ENCODE results near the gene KIF13A. TPM values are rescaled to one million over a fixed set of nuclear protein-coding genes. Genes with fewer than 3 reads are reported as not detected.
A peak's percentile ranks its signal among the peaks of the same experiment; 100 is the strongest.

KIF13A gene
- total RNA-seq, 1 experiment from 2014 or later: 49.3 TPM

GRCh38 chr6:17988422-17988944 is 1.0 kb upstream of the KIF13A start:
- CTCF ChIA-PET: no interaction called here
- ATAC-seq: no peak

GRCh38 chr6:17987697-17988421 is 424 bp upstream of the KIF13A start:
- CTCF ChIA-PET: interaction anchor here (0.5 kb wide), 1 partner anchor 276 kb away, joined by 4 read pairs; the partner anchor contains the start of gene DEK
- peak overlapping the region; percentile 85 for H3K27ac ChIP-seq (ENCODE audit: low read length)
- in situ Hi-C loops (cut with HindIII; ENCODE audit: low pct_unique_long_range_greater_than_20kb, low sequenced_read_pairs) (no loop called here), intact Hi-C loops (cut with micrococcal nuclease; ENCODE audit: unreplicated experiment) (loop anchor here (10.0 kb wide), 2 partner anchors 123 to 137 kb away; partner anchors contain the start of gene NHLRC1)
- DNase-seq (ENCODE audit: low read depth, low spot score) (no peak), ATAC-seq (peak; percentile 91)
- H3K4me1 ChIP-seq (ENCODE audit: control insufficient read depth, insufficient read depth, low read length): peaks cover 30% of the 10 kb centered on the region
- H3K27me3 ChIP-seq (ENCODE audit: control insufficient read depth, insufficient read depth, low read length): no peaks in the 10 kb centered on the region
- no peaks in the 10 kb centered on the region for H3K9me3 ChIP-seq (ENCODE audit: control insufficient read depth, insufficient read depth, low read depth, low read length)
- H3K36me3 ChIP-seq (ENCODE audit: control insufficient read depth, insufficient read depth, low read length): no peaks in the 10 kb centered on the region
- H3K4me3 ChIP-seq (ENCODE audit: low read depth in 2 of 2, low read length in 2 of 2): peak overlapping the region; percentile 65 to 68
- POLR2A ChIA-PET: interaction anchor here (0.6 to 0.7 kb wide), 4 partner anchors 13 to 95 kb away, joined by 3 to 7 read pairs (median 4); no protein-coding TSS in a partner anchor
- TF ChIP-seq, protein P1, sequence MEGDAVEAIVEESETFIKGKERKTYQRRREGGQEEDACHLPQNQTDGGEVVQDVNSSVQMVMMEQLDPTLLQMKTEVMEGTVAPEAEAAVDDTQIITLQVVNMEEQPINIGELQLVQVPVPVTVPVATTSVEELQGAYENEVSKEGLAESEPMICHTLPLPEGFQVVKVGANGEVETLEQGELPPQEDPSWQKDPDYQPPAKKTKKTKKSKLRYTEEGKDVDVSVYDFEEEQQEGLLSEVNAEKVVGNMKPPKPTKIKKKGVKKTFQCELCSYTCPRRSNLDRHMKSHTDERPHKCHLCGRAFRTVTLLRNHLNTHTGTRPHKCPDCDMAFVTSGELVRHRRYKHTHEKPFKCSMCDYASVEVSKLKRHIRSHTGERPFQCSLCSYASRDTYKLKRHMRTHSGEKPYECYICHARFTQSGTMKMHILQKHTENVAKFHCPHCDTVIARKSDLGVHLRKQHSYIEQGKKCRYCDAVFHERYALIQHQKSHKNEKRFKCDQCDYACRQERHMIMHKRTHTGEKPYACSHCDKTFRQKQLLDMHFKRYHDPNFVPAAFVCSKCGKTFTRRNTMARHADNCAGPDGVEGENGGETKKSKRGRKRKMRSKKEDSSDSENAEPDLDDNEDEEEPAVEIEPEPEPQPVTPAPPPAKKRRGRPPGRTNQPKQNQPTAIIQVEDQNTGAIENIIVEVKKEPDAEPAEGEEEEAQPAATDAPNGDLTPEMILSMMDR (IDR thresholded peaks at IDR 0.05): no peak; the same call in 1 of the 2 replicates
- TF ChIP-seq POLR2AphosphoS5 (IDR thresholded peaks at IDR 0.05; ENCODE audit: low read depth, low read length): no peak; the same call in 1 of the 2 replicates
- TF ChIP-seq SIN3A (IDR thresholded peaks at IDR 0.05; ENCODE audit: borderline replicate concordance, insufficient read depth, low read depth, low read length): peak; percentile 47; the same call in 1 of the 2 replicates
- no TSS peak for BruUV-seq (replicated peaks)

More at GRCh38 chr6:17988422-17988944, 1.0 kb upstream of the KIF13A start:
- in situ Hi-C loops (cut with HindIII; ENCODE audit: low pct_unique_long_range_greater_than_20kb, low sequenced_read_pairs): no loop called here
- intact Hi-C loops (cut with micrococcal nuclease; ENCODE audit: unreplicated experiment): loop anchor here (10.0 kb wide), 2 partner anchors 124 to 136 kb away; partner anchors contain the start of gene NHLRC1
- H3K36me3 ChIP-seq (ENCODE audit: control insufficient read depth, insufficient read depth, low read length): no peaks in the 10 kb centered on the region
- no peak for DNase-seq (ENCODE audit: low read depth, low spot score)
- BruUV-seq (replicated peaks): no TSS peak
- H3K27ac ChIP-seq (ENCODE audit: low read length): peak overlapping the region; percentile 85
- no peak for TF ChIP-seq SIN3A (IDR thresholded peaks at IDR 0.05; ENCODE audit: borderline replicate concordance, insufficient read depth, low read depth, low read length)
- TF ChIP-seq TCF7L2 (IDR thresholded peaks at IDR 0.05; ENCODE audit: low read depth, low read length): no peak
- TF ChIP-seq POLR2AphosphoS5 (IDR thresholded peaks at IDR 0.05; ENCODE audit: low read depth, low read length): no peak
- TF ChIP-seq, protein P1 (IDR thresholded peaks at IDR 0.05): no peak
- TF ChIP-seq, protein P2, sequence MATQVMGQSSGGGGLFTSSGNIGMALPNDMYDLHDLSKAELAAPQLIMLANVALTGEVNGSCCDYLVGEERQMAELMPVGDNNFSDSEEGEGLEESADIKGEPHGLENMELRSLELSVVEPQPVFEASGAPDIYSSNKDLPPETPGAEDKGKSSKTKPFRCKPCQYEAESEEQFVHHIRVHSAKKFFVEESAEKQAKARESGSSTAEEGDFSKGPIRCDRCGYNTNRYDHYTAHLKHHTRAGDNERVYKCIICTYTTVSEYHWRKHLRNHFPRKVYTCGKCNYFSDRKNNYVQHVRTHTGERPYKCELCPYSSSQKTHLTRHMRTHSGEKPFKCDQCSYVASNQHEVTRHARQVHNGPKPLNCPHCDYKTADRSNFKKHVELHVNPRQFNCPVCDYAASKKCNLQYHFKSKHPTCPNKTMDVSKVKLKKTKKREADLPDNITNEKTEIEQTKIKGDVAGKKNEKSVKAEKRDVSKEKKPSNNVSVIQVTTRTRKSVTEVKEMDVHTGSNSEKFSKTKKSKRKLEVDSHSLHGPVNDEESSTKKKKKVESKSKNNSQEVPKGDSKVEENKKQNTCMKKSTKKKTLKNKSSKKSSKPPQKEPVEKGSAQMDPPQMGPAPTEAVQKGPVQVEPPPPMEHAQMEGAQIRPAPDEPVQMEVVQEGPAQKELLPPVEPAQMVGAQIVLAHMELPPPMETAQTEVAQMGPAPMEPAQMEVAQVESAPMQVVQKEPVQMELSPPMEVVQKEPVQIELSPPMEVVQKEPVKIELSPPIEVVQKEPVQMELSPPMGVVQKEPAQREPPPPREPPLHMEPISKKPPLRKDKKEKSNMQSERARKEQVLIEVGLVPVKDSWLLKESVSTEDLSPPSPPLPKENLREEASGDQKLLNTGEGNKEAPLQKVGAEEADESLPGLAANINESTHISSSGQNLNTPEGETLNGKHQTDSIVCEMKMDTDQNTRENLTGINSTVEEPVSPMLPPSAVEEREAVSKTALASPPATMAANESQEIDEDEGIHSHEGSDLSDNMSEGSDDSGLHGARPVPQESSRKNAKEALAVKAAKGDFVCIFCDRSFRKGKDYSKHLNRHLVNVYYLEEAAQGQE (IDR thresholded peaks at IDR 0.05; ENCODE audit: insufficient read depth in 1 of 2, low read depth in 2 of 2, low read length in 1 of 2): no peak
- H3K4me3 ChIP-seq (ENCODE audit: low read depth in 2 of 2, low read length in 2 of 2): peak overlapping the region; percentile 65 to 68
- H3K4me1 ChIP-seq (ENCODE audit: control insufficient read depth, insufficient read depth, low read length): peaks cover 30% of the 10 kb centered on the region
- no peaks in the 10 kb centered on the region for H3K27me3 ChIP-seq (ENCODE audit: control insufficient read depth, insufficient read depth, low read length)
- POLR2A ChIA-PET: interaction anchor here (0.6 to 0.7 kb wide), 4 partner anchors 12 to 95 kb away, joined by 3 to 7 read pairs (median 4); no protein-coding TSS in a partner anchor
- H3K9me3 ChIP-seq (ENCODE audit: control insufficient read depth, insufficient read depth, low read depth, low read length): no peaks in the 10 kb centered on the region

Data from Panc1 (cell line).